AG10803 (cell line): ENCODE results near the gene DDX4.

ENCODE experiments used
- DNase-seq: peaks from one replicate; pipeline ENCODE4 v3.0.0; 2010; ENCODE audit warnings: low read depth
- H3K4me3 ChIP-seq: 2 replicates; pipeline ENCODE4 v1.5.1; 2011; ENCODE audit warnings: mild to moderate bottlenecking, low read length, control low read depth
- CTCF ChIP-seq: conservative IDR thresholded peaks from 2 replicates; pipeline ENCODE4 v1.5.1; 2011; ENCODE audit warnings: mild to moderate bottlenecking, low read length, control low read depth, inconsistent platforms

The DDX4 gene

GRCh38 chr5:55864606-55865541 lies 127.0 kb downstream of the DDX4 start:
- TF ChIP-seq CTCF: no peak
- H3K4me3 ChIP-seq: no peak overlapping the region
- DNase-seq: no peak

- no peak overlapping the region for H3K4me3 ChIP-seq
- peak; percentile 6 for DNase-seq
- TF ChIP-seq CTCF: no peak
These were observed 128.0 kb downstream of the DDX4 start for GRCh38 chr5:55865831-55866230.

DNA sequence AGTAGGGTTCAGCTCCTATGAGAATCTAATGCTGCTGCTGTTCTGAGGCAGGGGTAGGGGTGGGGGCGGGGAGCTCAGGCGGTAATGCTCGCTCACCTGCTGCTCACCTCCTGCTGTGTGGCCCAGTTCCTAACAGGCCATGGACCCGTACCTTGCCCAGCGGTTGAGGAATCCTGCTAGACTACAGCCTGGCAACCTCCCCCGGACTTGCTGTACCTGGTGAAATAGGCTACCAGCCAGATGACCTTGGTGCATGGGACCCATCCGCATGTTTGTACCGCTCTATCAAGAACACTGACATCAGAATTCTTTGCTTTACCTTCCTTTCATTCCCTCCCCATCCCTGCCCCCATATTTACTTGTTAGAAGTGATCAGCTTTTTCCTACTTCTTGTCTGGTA lies 128.6 kb downstream of the DDX4 start:
- no peak overlapping the region for H3K4me3 ChIP-seq
- no peak for TF ChIP-seq CTCF
- no peak for DNase-seq
